Breast epithelium (tissue), 3 donors: ENCODE results near the gene ABCA4.

Experiments used
- POLR2A ChIP-seq: fragments of 450-650 bp; IDR thresholded peaks from one replicate; pipeline ENCODE4 v1.6.1; 2016; ENCODE audit warnings: antibody characterized with exemption, mild to moderate bottlenecking, moderate library complexity
- POLR2AphosphoS5 ChIP-seq, 3 donors: sonication (generic); formaldehyde crosslinking; IDR thresholded peaks; one replicate each; pipeline ENCODE4 v1.6.1; 2017; ENCODE audit warnings: antibody characterized with exemption in 3 of 3
- TF ChIP-seq, protein P1 (sequence below), 3 donors: fragments of 450-650 bp; IDR thresholded peaks; one replicate each; pipeline ENCODE4 v1.5.1; 2016 to 2017; ENCODE audit warnings: antibody characterized with exemption in 3 of 3, mild to moderate bottlenecking in 3 of 3, moderate library complexity in 3 of 3

DNA sequence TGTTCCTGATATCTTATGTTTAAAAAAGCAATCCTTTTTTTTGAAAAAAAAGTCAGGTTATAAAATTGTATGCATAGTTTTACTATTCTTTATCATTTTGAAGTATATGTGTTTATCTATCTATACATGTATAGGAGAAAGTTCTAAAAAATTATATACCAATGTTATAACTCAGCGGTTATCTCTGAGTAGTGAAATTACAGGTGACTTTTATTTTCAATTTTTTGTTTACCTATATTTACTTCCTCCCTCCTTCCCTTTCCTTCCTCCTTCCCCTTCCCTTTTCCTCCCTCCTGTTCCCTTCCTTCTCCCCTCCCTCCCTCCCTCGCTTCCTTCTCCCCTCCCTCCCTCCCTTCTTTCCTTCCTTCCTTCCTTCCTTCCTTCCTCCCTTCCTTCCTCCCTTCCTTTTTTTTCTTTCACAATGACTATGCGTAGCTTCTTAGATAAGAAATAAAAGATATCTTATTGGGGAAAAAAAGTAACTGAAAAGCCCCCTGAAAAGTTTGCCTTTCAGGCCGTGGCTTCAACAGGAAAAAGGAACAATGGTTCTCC is 77.1 kb downstream of the ABCA4 start:
- TF ChIP-seq, protein P1, sequence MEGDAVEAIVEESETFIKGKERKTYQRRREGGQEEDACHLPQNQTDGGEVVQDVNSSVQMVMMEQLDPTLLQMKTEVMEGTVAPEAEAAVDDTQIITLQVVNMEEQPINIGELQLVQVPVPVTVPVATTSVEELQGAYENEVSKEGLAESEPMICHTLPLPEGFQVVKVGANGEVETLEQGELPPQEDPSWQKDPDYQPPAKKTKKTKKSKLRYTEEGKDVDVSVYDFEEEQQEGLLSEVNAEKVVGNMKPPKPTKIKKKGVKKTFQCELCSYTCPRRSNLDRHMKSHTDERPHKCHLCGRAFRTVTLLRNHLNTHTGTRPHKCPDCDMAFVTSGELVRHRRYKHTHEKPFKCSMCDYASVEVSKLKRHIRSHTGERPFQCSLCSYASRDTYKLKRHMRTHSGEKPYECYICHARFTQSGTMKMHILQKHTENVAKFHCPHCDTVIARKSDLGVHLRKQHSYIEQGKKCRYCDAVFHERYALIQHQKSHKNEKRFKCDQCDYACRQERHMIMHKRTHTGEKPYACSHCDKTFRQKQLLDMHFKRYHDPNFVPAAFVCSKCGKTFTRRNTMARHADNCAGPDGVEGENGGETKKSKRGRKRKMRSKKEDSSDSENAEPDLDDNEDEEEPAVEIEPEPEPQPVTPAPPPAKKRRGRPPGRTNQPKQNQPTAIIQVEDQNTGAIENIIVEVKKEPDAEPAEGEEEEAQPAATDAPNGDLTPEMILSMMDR (IDR thresholded peaks at IDR 0.05): no peak
- no peak for TF ChIP-seq POLR2A
- no peak for TF ChIP-seq POLR2AphosphoS5 (IDR thresholded peaks at IDR 0.05)
